HG02759 (cell line): Measurements from ENCODE around the gene TPST2.

Experiments used
- ATAC-seq: cut with Tn5 transposase; IDR thresholded peaks from one replicate; pipeline ENCODE4 v1.9.1; 2021; ENCODE audit warnings: mild to moderate bottlenecking, moderate library complexity; ENCODE audit not compliant: unreplicated experiment

TPST2 gene

GRCh38 chr22:26558248-26558895 lies 31.6 kb downstream of the TPST2 start:
- ATAC-seq = no peak

GRCh38 chr22:26556904-26557303 lies 33.0 kb downstream of the TPST2 start:
- ATAC-seq = no peak

GRCh38 chr22:26555478-26555877 lies 34.5 kb downstream of the TPST2 start:
- no peak for ATAC-seq

- no peak for ATAC-seq
Observed at GRCh38 chr22:26554956-26555355, 35.0 kb downstream of the TPST2 start.

GRCh38 chr22:26553056-26553752 lies 36.7 kb downstream of the TPST2 start:
- no peak for ATAC-seq

- ATAC-seq = no peak
Observed at GRCh38 chr22:26552466-26552865, 37.5 kb downstream of the TPST2 start.

- ATAC-seq = no peak
Observed at GRCh38 chr22:26551568-26551967, 38.4 kb downstream of the TPST2 start.

- no peak for ATAC-seq
Observed at GRCh38 chr22:26550498-26551033, 39.4 kb downstream of the TPST2 start.

GRCh38 chr22:26549902-26550497 lies 39.9 kb downstream of the TPST2 start:
- ATAC-seq = no peak

GRCh38 chr22:26548984-26549383 lies 40.9 kb downstream of the TPST2 start:
- no peak for ATAC-seq

- ATAC-seq = no peak
Observed at GRCh38 chr22:26548303-26548702, 41.6 kb downstream of the TPST2 start.

GRCh38 chr22:26547837-26548236 lies 42.1 kb downstream of the TPST2 start:
- ATAC-seq = no peak

- no peak for ATAC-seq
Observed at GRCh38 chr22:26547426-26547825, 42.5 kb downstream of the TPST2 start.

GRCh38 chr22:26546282-26546681 lies 43.6 kb downstream of the TPST2 start:
- ATAC-seq = no peak

GRCh38 chr22:26545827-26546226 lies 44.1 kb downstream of the TPST2 start:
- no peak for ATAC-seq

GRCh38 chr22:26545385-26545784 lies 44.5 kb downstream of the TPST2 start:
- ATAC-seq = no peak

GRCh38 chr22:26544489-26544888 lies 45.4 kb downstream of the TPST2 start:
- no peak for ATAC-seq

GRCh38 chr22:26542831-26543230 lies 47.1 kb downstream of the TPST2 start:
- ATAC-seq = no peak

GRCh38 chr22:26541167-26541819 lies 48.6 kb downstream of the TPST2 start:
- no peak for ATAC-seq

GRCh38 chr22:26540119-26540518 lies 49.8 kb downstream of the TPST2 start:
- no peak for ATAC-seq

- ATAC-seq = no peak
Observed at GRCh38 chr22:26536762-26537134, 53.2 kb downstream of the TPST2 start.
